ENCODE results near the gene LMBRD1. TPM values are rescaled to one million over a fixed set of nuclear protein-coding genes. Genes with fewer than 3 reads are reported as not detected.
A peak's percentile ranks its signal among the peaks of the same experiment; 100 is the strongest.

LMBRD1 gene
- total and polyA plus RNA-seq, 2 of the 8 experiments (the other 6 are each of a cell fraction or from before 2014, with no cell fraction given), result 9.1 to 16.8 TPM

GRCh38 chr6:69825904-69826303, 29.1 kb upstream of the LMBRD1 start:
- Histone ChIP-seq H3K4me2 (ENCODE audit: insufficient read depth in 1 of 2, low read depth in 2 of 2, low read length in 2 of 2) (no peak overlapping the region), H2BK12ac (ENCODE audit: low read depth, low read length) (no peak overlapping the region), H2AFZ (ENCODE audit: low read length) (peak overlapping the region; percentile 91), H3K23ac (ENCODE audit: insufficient read length) (no peak overlapping the region), H3K9me3 (ENCODE audit: insufficient read depth in 2 of 2, low read depth in 1 of 2, low read length in 1 of 2) (no peaks in the 10 kb centered on the region), H3K79me1 (ENCODE audit: low read depth, low read length) (no peaks in the 10 kb centered on the region), H3K4me1 (replicated peaks in 1 of 4; ENCODE audit: control insufficient read depth in 3 of 4, insufficient read depth in 4 of 4, low read length in 3 of 4) (no peaks in the 10 kb centered on the region), H3K14ac (ENCODE audit: insufficient read length) (no peak overlapping the region), H3K56ac (replicated peaks; ENCODE audit: insufficient read length, low read depth, low read length) (no peak overlapping the region), H3K4ac (replicated peaks; ENCODE audit: insufficient read length, low read depth, low read length) (no peak overlapping the region), H3K36me3 (ENCODE audit: control insufficient read depth in 2 of 4, insufficient read depth in 4 of 4, low read length in 3 of 4) (no peaks in the 10 kb centered on the region), H2BK20ac (ENCODE audit: low read length) (no peak overlapping the region), H3K27me3 (replicated peaks in 1 of 4; ENCODE audit: control insufficient read depth in 3 of 4, extremely low read depth in 1 of 4, insufficient read depth in 3 of 4, low read length in 3 of 4) (peaks cover 0 to under 1% (median 0%) of the 10 kb centered on the region in 4 experiments; a peak in 1 of 7 replicates), H3K23me2 (ENCODE audit: low read depth, low read length) (no peaks in the 10 kb centered on the region), H2BK5ac (ENCODE audit: low read depth, low read length) (no peak overlapping the region), H4K8ac (ENCODE audit: extremely low read depth, insufficient read depth, low read length) (no peak overlapping the region), H4K20me1 (replicated peaks in 1 of 2; ENCODE audit: control insufficient read depth in 1 of 2, insufficient read depth in 2 of 2, low read length in 2 of 2) (no peaks in the 10 kb centered on the region), H3K18ac (ENCODE audit: extremely low read depth, low read length) (no peak overlapping the region), H3K27ac (ENCODE audit: low read depth, low read length) (no peak overlapping the region), H2BK15ac (ENCODE audit: low read length) (no peak overlapping the region), H3K4me3 (ENCODE audit: extremely low read depth in 1 of 4, insufficient read depth in 2 of 4, low read depth in 3 of 4, low read length in 4 of 4) (no peak overlapping the region), H3K9ac (replicated peaks in 1 of 4; ENCODE audit: extremely low read depth in 1 of 4, low read depth in 3 of 4, low read length in 3 of 4) (no peak overlapping the region), H3K79me2 (ENCODE audit: control insufficient read depth in 1 of 2, insufficient read depth in 2 of 2, low read length in 2 of 2) (no peaks in the 10 kb centered on the region), H2BK120ac (replicated peaks; ENCODE audit: low read depth, low read length) (no peak overlapping the region), H2AK5ac (ENCODE audit: low read depth, low read length) (no peak overlapping the region), H4K91ac (replicated peaks; ENCODE audit: insufficient read length, low read length) (no peak overlapping the region), H4K5ac (ENCODE audit: insufficient read length, low read depth, low read length) (no peak overlapping the region)
- TF ChIP-seq HDAC2 (IDR thresholded peaks at IDR 0.05; ENCODE audit: borderline replicate concordance in 1 of 2, low read depth in 2 of 2, low read length in 2 of 2), result no peak
- no peak for FAIRE-seq
- ChIA-PET POLR2A (ENCODE audit: partially characterized antibody) (no interaction called here), CTCF (ENCODE audit: partially characterized antibody) (no interaction called here)
- no peak for DNase-seq (ENCODE audit: low read depth in 1 of 2, low spot score in 2 of 2)
- WGBS, 2 experiments (ENCODE audit: extremely low coverage in 1 of 2, insufficient coverage in 1 of 2, insufficient read length in 1 of 2, insufficient replicate concordance in 2 of 2, low coverage in 1 of 2, low lambda C conversion rate in 2 of 2, missing lambda C conversion rate in 1 of 2), result 87% methylated on average over 1 of the region's 1 CpG; no CpG with 5 or more reads in 1 of the 2 experiments
